HG03139 (cell line): ENCODE measurements around the gene TGFBR3L.
"Not testable (repeated sequence)": the region's sequence is repeated elsewhere in the genome, so short reads cannot be mapped to it uniquely, and the experiment has no call there.

ENCODE experiments used
- ATAC-seq: cut with Tn5 transposase; IDR thresholded peaks from one replicate; pipeline ENCODE4 v1.9.1; 2021; ENCODE audit not compliant: unreplicated experiment

TGFBR3L gene

DNA sequence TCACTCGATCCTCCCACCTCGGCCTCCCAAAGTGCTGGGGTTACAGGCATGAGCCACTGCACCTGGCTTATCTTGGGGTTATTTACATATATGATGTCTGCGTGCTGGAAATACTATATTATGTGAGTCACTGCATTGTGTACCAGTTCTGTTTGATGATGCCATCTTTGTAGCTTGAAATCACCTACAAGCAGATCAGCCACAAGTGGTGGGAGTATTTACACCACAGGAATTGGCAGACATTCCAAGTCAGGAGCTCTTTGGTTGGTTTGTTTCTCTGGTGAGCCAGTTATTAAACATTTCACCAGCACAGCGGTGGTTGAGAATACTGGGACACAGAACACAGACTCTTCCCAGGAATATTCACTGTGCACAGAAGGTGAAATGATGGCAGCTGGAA, 33.3 kb downstream of the TGFBR3L start:
- ATAC-seq: no peak

GRCh38 chr19:7953060-7953459, 38.4 kb downstream of the TGFBR3L start:
- ATAC-seq: no peak

- no peak for ATAC-seq
Observed at GRCh38 chr19:7953576-7953975, 38.9 kb downstream of the TGFBR3L start.

DNA sequence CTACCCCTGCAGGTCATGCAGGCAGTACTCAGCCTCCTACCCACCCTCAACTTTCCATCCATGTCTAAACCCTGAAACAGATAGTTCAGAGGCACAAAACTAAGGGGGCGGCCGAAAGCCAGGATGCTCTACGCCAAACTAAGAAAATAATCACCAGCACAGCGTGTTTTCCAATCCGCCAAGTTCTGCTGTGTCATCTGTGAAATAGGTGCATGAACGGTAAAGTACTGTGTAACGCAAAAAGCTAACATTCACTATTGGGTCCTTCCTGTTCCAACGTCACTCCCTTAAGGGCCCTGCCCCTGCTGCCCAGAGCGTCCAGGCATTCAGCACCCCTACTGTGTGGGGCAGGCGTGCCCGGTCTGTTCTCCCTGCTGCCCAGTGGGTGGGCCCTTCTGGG, 41.1 kb downstream of the TGFBR3L start:
- ATAC-seq: no peak

GRCh38 chr19:7959211-7959610, 44.6 kb downstream of the TGFBR3L start:
- no peak for ATAC-seq

DNA sequence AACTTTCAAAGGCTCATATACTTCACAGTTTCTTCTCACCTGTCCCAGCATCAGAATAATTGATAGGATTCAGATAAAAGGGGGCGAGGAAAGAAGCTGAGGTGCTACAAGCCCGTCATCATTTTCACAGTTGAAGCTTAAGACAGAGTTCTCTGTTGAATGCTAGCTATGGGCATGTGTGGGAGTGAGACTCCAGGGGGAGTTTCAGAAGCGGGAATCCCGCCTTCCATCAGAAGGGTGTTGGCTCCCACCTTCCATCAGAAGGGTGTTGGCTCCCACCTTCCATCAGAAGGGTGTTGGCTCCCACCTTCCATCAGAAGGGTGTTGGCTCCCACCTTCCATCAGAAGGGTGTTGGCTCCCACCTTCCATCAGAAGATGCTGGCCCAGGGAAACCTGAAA, 46.5 kb downstream of the TGFBR3L start:
- not testable (repeated sequence) for ATAC-seq

DNA sequence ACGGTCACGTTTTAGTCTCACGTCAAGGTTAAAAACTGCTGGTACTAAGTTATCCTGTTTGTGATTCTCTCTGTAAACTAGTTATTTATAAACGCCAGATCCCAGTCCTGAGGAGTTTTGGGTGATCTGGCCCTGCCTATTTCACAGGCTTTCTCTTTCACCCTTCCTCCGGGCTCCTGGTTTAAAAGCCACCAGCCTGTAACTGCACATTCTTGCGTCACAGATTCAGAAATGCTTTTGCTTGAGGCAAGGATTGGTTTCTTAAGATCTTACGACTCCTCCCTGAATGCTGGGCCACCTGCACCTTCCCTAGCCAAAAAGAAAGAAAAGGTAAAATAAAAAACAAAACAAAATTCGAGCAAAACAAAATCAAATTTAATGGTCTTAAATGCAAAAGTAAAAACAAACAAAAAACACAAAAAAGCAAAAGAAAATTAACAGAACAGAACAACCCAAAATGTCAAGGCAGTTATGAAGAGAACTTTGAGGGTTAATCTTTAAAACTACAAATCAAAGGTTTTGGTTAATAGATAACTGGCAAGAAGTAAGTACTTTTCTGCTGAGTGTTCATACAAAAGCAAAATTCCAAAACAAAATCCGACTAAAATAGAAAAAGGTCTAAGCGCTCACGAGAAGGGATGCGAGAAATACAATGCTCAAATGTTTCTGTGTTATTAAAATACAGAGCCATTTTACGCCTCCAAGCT, 47.4 kb downstream of the TGFBR3L start:
- ATAC-seq: no peak

DNA sequence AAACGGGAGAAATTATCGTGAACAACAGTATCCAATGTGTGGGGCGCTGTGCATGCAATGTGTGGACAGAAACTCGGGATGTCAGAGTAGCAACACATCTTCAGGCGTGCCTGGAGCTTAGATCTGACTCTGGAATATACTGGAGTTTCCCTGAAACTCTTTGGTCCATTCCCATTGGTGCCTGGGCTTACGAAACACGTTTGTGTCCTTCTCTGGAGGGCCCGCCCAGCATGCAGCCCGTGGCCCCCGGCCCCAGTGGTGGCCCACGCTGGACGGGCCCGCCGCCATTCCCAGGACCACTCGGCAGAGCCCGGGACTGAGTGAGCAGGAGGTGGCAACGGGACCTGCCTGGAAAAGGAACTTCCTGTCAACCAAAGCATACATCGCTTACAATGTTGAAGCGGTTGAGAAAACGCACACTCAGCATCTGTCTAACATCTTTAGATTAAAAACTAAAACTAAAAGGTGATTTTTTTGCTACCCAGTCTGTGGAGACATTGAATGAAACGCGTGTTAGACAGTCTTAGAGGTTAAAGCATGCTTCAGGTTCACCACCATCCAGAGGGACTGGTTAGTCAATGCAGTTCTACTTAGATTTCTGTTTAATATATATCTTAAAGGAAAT, 48.1 kb downstream of the TGFBR3L start:
- ATAC-seq: no peak

DNA sequence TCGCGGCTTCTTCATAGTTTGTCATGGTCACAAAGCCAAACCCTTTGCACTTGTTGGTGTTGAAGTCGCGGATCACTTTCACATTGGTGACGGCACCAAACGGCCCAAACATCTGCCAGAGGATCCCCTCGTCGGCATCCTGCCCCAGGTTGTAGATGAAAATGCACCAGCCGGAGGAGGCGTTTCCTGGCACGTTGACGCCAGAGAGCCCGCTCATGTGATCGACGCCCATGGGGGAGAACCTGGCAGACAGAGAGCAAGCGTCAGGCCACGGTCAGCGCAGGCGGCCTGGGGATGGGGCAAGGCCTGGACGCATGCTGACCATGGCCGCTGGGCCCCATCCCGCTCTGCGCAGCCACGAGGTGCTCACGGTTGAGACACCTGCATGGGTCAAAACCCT, 48.9 kb downstream of the TGFBR3L start:
- no peak for ATAC-seq

DNA sequence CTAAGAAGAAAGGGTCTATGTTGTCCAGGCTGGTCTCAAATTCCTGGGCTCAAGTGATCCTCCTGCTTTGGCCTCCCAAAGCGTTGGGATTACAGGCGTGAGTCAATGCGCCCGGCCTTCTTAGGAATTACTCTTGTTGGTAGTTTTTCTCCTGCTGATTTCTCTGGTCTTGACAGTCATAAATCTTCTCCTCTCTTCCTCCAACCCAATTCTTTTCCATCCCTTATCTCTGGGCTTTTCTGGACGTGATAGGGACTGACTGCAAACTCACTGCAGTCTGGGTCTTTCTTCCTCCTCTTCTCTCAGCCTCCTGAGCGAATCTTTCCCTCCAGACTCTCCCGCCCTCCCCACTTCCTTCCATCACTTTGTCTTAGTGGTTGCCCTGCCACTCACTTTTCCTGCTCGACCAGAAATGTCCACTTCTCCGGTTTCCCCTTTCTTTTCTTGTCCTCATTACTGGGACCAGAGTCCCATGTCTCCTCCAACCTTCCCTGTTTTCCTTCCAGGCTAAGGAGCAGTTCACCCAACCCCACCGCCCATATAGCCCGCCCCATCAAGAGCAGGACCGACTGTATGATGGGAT, 50.7 kb downstream of the TGFBR3L start:
- ATAC-seq: no peak

- no peak for ATAC-seq
Observed at GRCh38 chr19:7965921-7966665, 51.5 kb downstream of the TGFBR3L start.

DNA sequence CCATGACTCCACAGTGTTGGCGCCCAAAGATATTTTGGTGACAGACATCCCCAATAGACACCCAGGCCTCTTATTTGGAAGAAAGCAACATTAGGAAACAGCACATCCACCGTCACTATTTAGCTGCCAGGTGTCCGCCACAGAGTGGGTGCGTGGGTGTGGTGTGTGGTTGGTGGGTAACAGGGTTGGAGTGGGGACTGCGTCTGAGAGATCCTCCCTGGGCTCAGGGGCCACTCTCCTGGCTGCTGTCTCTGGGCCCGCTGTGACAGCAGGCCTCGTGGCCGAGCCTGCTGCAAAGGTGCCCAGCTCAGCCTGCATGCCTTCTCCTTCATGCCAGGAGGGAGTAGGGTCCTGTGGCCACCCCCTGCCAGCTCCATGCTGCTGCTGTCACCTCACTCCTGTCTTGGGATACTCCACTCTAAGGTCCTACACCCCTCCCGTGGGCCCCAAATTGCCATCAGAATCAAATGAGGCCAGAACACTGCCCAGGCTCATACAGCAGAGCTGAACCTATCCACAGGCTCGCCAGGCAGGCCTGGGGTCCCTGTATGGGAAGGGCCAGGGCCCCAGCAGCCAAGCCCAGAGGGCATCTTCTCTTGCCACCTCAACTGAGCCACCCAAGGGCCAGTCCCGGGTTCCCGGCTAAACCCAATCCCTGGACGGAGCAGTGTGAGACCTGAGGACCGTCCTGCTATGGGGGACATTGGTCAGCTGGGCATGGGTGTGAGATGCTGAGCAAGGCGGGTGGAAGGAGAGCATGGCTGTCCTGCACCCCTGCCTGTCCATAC, 53.6 kb downstream of the TGFBR3L start:
- ATAC-seq: no peak
